Activated naive CD8-positive, alpha-beta T cell treated with anti-CD3 and anti-CD28 coated beads for 36 hours (primary cell): ENCODE measurements around the gene TMEM269. TPM values are rescaled to one million over a fixed set of nuclear protein-coding genes. Genes with fewer than 3 reads are reported as not detected.
A peak's percentile ranks its signal among the peaks of the same experiment; 100 is the strongest.
"Not testable (repeated sequence)": the region's sequence is repeated elsewhere in the genome, so short reads cannot be mapped to it uniquely, and the experiment has no call there.

Source experiments
- DNase-seq: peaks from one replicate; pipeline ENCODE4 v3.0.0; 2021
- H3K27ac Mint-ChIP-seq: one replicate; pipeline ENCODE4 v1.8.0; 2022; ENCODE audit warnings: mild to moderate bottlenecking, moderate library complexity, mixed read lengths
- H3K27me3 Mint-ChIP-seq: one replicate; pipeline ENCODE4 v1.8.0; 2022; ENCODE audit warnings: mild to moderate bottlenecking, mixed read lengths
- H3K36me3 Mint-ChIP-seq: one replicate; pipeline ENCODE4 v1.8.0; 2021; ENCODE audit warnings: mild to moderate bottlenecking, mixed read lengths
- H3K4me1 Mint-ChIP-seq: one replicate; pipeline ENCODE4 v1.8.0; 2021; ENCODE audit warnings: mixed read lengths
- H3K4me3 Mint-ChIP-seq: one replicate; pipeline ENCODE4 v1.8.0; 2022; ENCODE audit warnings: mild to moderate bottlenecking, moderate library complexity, mixed read lengths
- H3K9me3 Mint-ChIP-seq: one replicate; pipeline ENCODE4 v1.8.0; 2022; ENCODE audit warnings: mixed read lengths
- total RNA-seq, 2 experiments: library from RNA; stranded (reverse); gene quantifications; one replicate each; pipeline ENCODE4 v1.2.3, GENCODE V29; 2021

The TMEM269 gene
- total RNA-seq, 2 experiments from 2014 or later = 0.06 to 0.32 TPM

- no peak for DNase-seq
- Mint-ChIP-seq H3K9me3 (no peaks in the 10 kb centered on the region), H3K27me3 (no peaks in the 10 kb centered on the region), H3K4me3 (no peak overlapping the region), H3K27ac (no peak overlapping the region), H3K36me3 (peaks cover 18% of the 10 kb centered on the region), H3K4me1 (peaks cover 19% of the 10 kb centered on the region)
Measured at GRCh38 chr1:42783092-42783491, 1.7 kb upstream of the TMEM269 start.

GRCh38 chr1:42784547-42784945 lies 245 bp upstream of the TMEM269 start:
- no peaks in the 10 kb centered on the region for H3K9me3 Mint-ChIP-seq
- no peak overlapping the region for H3K27ac Mint-ChIP-seq
- peaks cover 17% of the 10 kb centered on the region for H3K4me1 Mint-ChIP-seq
- no peak overlapping the region for H3K4me3 Mint-ChIP-seq
- H3K27me3 Mint-ChIP-seq = no peaks in the 10 kb centered on the region
- DNase-seq = no peak
- H3K36me3 Mint-ChIP-seq = peaks cover 18% of the 10 kb centered on the region

- Mint-ChIP-seq H3K36me3 (peaks cover 18% of the 10 kb centered on the region), H3K27ac (no peak overlapping the region), H3K4me3 (peak overlapping the region; percentile 39), H3K4me1 (peaks cover 13% of the 10 kb centered on the region), H3K27me3 (no peaks in the 10 kb centered on the region), H3K9me3 (no peaks in the 10 kb centered on the region)
- no peak for DNase-seq
Measured at GRCh38 chr1:42786097-42786496, 1.3 kb downstream of the TMEM269 start.

- Mint-ChIP-seq H3K36me3 (peaks cover 14% of the 10 kb centered on the region), H3K9me3 (no peaks in the 10 kb centered on the region), H3K27ac (no peak overlapping the region), H3K4me1 (peaks cover 13% of the 10 kb centered on the region), H3K4me3 (no peak overlapping the region), H3K27me3 (no peaks in the 10 kb centered on the region)
- no peak for DNase-seq
Measured at GRCh38 chr1:42788021-42788420, 3.2 kb downstream of the TMEM269 start.

- no peak overlapping the region for H3K27ac Mint-ChIP-seq
Measured at GRCh38 chr1:42793824-42794223, 9.0 kb downstream of the TMEM269 start.

GRCh38 chr1:42797414-42797813 lies 12.6 kb downstream of the TMEM269 start:
- no peaks in the 10 kb centered on the region for H3K9me3 Mint-ChIP-seq
- H3K4me1 Mint-ChIP-seq = no peaks in the 10 kb centered on the region
- no peaks in the 10 kb centered on the region for H3K36me3 Mint-ChIP-seq

More at GRCh38 chr1:42793824-42794223, 9.0 kb downstream of the TMEM269 start:
- Mint-ChIP-seq H3K9me3 (no peaks in the 10 kb centered on the region), H3K4me1 (no peaks in the 10 kb centered on the region), H3K4me3 (no peak overlapping the region), H3K27me3 (no peaks in the 10 kb centered on the region), H3K36me3 (no peaks in the 10 kb centered on the region)
- no peak for DNase-seq

GRCh38 chr1:42797979-42798378 lies 13.2 kb downstream of the TMEM269 start:
- Mint-ChIP-seq H3K27me3 (no peaks in the 10 kb centered on the region), H3K9me3 (no peaks in the 10 kb centered on the region), H3K4me3 (no peak overlapping the region), H3K36me3 (no peaks in the 10 kb centered on the region), H3K4me1 (no peaks in the 10 kb centered on the region), H3K27ac (no peak overlapping the region)
- DNase-seq = no peak

More at GRCh38 chr1:42797414-42797813, 12.6 kb downstream of the TMEM269 start:
- Mint-ChIP-seq H3K27ac (no peak overlapping the region), H3K4me3 (no peak overlapping the region), H3K27me3 (no peaks in the 10 kb centered on the region)
- no peak for DNase-seq

- peaks cover 2% of the 10 kb centered on the region for H3K9me3 Mint-ChIP-seq
- no peaks in the 10 kb centered on the region for H3K4me1 Mint-ChIP-seq
- peaks cover 8% of the 10 kb centered on the region for H3K36me3 Mint-ChIP-seq
- no peak overlapping the region for H3K27ac Mint-ChIP-seq
- H3K4me3 Mint-ChIP-seq = no peak overlapping the region
- no peak for DNase-seq
- no peaks in the 10 kb centered on the region for H3K27me3 Mint-ChIP-seq
Measured at GRCh38 chr1:42801832-42802473, 17.2 kb downstream of the TMEM269 start.

- Mint-ChIP-seq H3K27me3 (no peaks in the 10 kb centered on the region), H3K36me3 (peaks cover 8% of the 10 kb centered on the region), H3K4me3 (no peak overlapping the region), H3K4me1 (peaks cover 3% of the 10 kb centered on the region), H3K9me3 (peaks cover 2% of the 10 kb centered on the region), H3K27ac (no peak overlapping the region)
- no peak for DNase-seq
Measured at GRCh38 chr1:42806171-42806570, 21.4 kb downstream of the TMEM269 start.

- no peaks in the 10 kb centered on the region for H3K27me3 Mint-ChIP-seq
- H3K27ac Mint-ChIP-seq = no peak overlapping the region
- H3K4me1 Mint-ChIP-seq = peaks cover 3% of the 10 kb centered on the region
- H3K4me3 Mint-ChIP-seq = no peak overlapping the region
- H3K9me3 Mint-ChIP-seq = peaks cover 2% of the 10 kb centered on the region
- peaks cover 8% of the 10 kb centered on the region for H3K36me3 Mint-ChIP-seq
- no peak for DNase-seq
Measured at GRCh38 chr1:42806593-42806992, 21.8 kb downstream of the TMEM269 start.

GRCh38 chr1:42807056-42807668 lies 22.4 kb downstream of the TMEM269 start:
- no peak for DNase-seq
- Mint-ChIP-seq H3K27me3 (no peaks in the 10 kb centered on the region), H3K36me3 (peaks cover 8% of the 10 kb centered on the region), H3K4me3 (no peak overlapping the region), H3K9me3 (peaks cover 2% of the 10 kb centered on the region), H3K27ac (no peak overlapping the region), H3K4me1 (peaks cover 3% of the 10 kb centered on the region)

- not testable (repeated sequence) for H3K9me3 Mint-ChIP-seq, H3K36me3 Mint-ChIP-seq, H3K27me3 Mint-ChIP-seq, DNase-seq, H3K4me3 Mint-ChIP-seq, H3K27ac Mint-ChIP-seq
- peaks cover 16% of the 10 kb centered on the region for H3K4me1 Mint-ChIP-seq
Measured at GRCh38 chr1:42814815-42815214, 30.0 kb downstream of the TMEM269 start.

GRCh38 chr1:42815941-42816584 lies 31.3 kb downstream of the TMEM269 start:
- peak overlapping the region; percentile 82 for H3K4me3 Mint-ChIP-seq
- no peaks in the 10 kb centered on the region for H3K9me3 Mint-ChIP-seq
- peaks cover 19% of the 10 kb centered on the region for H3K4me1 Mint-ChIP-seq
- H3K27me3 Mint-ChIP-seq = no peaks in the 10 kb centered on the region
- DNase-seq = peak; percentile 20
- no peaks in the 10 kb centered on the region for H3K36me3 Mint-ChIP-seq
- H3K27ac Mint-ChIP-seq = peak overlapping the region; percentile 79

GRCh38 chr1:42816585-42817439 lies 32.0 kb downstream of the TMEM269 start, which contains the start of the genes ERMAP and SVBP:
TSS of gene ERMAP (plus strand) at chr1:42817122. CDS start at chr1:42830449, 13,327 bp downstream.
TSS of gene SVBP (minus strand) at chr1:42817397. CDS start at chr1:42816544, 853 bp downstream.
- peak; percentile 94 for DNase-seq
- Mint-ChIP-seq H3K4me3 (peak within 1 kb of the TSS; percentile 82), H3K27me3 (no peaks in the 10 kb centered on the region), H3K27ac (peak within 1 kb of the TSS; percentile 82), H3K36me3 (no peaks in the 10 kb centered on the region), H3K9me3 (no peaks in the 10 kb centered on the region), H3K4me1 (peaks cover 19% of the 10 kb centered on the region)

- peaks cover 19% of the 10 kb centered on the region for H3K4me1 Mint-ChIP-seq
- no peak for DNase-seq
- no peak overlapping the region for H3K27ac Mint-ChIP-seq
- no peaks in the 10 kb centered on the region for H3K27me3 Mint-ChIP-seq
- H3K4me3 Mint-ChIP-seq = peak overlapping the region; percentile 82
- no peaks in the 10 kb centered on the region for H3K36me3 Mint-ChIP-seq
- no peaks in the 10 kb centered on the region for H3K9me3 Mint-ChIP-seq
Measured at GRCh38 chr1:42817440-42817767, 32.6 kb downstream of the TMEM269 start.
